ENCODE measurements around the gene ANKMY1. TPM values are rescaled to one million over a fixed set of nuclear protein-coding genes. Genes with fewer than 3 reads are reported as not detected.

Gene ANKMY1
- total RNA-seq, 1 donor: 11.2 TPM

DNA sequence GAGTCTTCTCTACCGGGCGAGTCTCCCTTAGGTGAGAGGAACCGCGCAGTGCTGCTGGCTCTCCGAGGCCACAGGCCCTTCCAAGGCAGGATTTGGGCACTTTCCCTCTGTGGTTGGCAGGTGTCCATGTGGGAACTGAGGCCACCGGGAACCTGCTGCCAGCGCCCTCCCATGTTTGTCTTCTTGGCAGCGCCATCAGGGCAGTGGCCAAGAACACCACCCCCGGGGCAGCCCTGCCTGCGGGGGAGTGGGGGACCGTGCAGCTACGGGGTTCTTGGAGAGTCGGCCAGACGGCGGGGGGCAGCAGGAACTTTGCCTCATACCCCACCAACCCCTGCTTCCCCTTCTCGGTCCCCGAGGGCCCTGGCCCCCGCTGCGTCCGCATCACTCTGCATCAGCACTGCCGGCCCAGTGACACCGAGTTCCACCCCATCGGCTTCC is 38.7 kb upstream of the ANKMY1 start:
- H3K79me2 ChIP-seq (ENCODE audit: insufficient read depth, low read length): peaks cover 24% of the 10 kb centered on the region

DNA sequence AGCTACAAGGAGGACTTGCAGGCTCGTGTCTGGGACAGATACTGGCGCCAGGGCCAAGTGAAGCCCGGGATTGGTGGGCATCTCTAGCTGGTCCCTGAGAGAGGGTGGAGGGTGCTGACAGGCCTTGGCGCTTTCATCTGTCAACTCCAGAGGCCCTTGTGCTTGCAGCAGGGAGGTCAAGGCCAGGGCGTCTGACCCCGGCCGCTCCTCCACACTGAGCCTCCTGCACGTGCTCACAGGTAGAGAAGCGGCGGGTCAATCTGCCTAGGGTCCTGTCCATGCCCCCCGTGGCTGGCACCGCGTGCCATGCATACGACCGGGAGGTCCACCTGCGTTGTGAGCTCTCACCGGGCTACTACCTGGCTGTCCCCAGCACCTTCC is 38.3 kb upstream of the ANKMY1 start:
- H3K79me2 ChIP-seq (ENCODE audit: insufficient read depth, low read length): peaks cover 28% of the 10 kb centered on the region
- H3K4me1 ChIP-seq (ENCODE audit: insufficient read depth, low read length): peaks cover 6% of the 10 kb centered on the region

More for the DNA sequence above, 38.7 kb upstream of the ANKMY1 start:
- no peaks in the 10 kb centered on the region for H3K27me3 ChIP-seq (ENCODE audit: insufficient read depth, low read length)
- peaks cover 15% of the 10 kb centered on the region for H4K20me1 ChIP-seq (ENCODE audit: insufficient read depth, low read length)
- H3K4me2 ChIP-seq (ENCODE audit: insufficient read depth, low read length): no peak overlapping the region
- TF ChIP-seq, protein P1, sequence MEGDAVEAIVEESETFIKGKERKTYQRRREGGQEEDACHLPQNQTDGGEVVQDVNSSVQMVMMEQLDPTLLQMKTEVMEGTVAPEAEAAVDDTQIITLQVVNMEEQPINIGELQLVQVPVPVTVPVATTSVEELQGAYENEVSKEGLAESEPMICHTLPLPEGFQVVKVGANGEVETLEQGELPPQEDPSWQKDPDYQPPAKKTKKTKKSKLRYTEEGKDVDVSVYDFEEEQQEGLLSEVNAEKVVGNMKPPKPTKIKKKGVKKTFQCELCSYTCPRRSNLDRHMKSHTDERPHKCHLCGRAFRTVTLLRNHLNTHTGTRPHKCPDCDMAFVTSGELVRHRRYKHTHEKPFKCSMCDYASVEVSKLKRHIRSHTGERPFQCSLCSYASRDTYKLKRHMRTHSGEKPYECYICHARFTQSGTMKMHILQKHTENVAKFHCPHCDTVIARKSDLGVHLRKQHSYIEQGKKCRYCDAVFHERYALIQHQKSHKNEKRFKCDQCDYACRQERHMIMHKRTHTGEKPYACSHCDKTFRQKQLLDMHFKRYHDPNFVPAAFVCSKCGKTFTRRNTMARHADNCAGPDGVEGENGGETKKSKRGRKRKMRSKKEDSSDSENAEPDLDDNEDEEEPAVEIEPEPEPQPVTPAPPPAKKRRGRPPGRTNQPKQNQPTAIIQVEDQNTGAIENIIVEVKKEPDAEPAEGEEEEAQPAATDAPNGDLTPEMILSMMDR (IDR thresholded peaks at IDR 0.05; ENCODE audit: extremely low read depth, low read depth, low read length): no peak
- peak; percentile 74 for DNase-seq (ENCODE audit: insufficient read length, low spot score, missing footprints)
- H2AFZ ChIP-seq (ENCODE audit: low read length): no peak overlapping the region
- H3K36me3 ChIP-seq (ENCODE audit: insufficient read depth, low read length): peaks cover 6% of the 10 kb centered on the region
- H3K4me1 ChIP-seq (ENCODE audit: insufficient read depth, low read length): peaks cover 2% of the 10 kb centered on the region
- H3K4me3 ChIP-seq (ENCODE audit: insufficient read depth, low read length): no peak overlapping the region
- no peaks in the 10 kb centered on the region for H3K9me3 ChIP-seq (ENCODE audit: low read depth, low read length)
- no peak overlapping the region for H3K27ac ChIP-seq (ENCODE audit: low read depth, low read length)

GRCh38 chr2:240595381-240596079 is 37.7 kb upstream of the ANKMY1 start:
- H2AFZ ChIP-seq (ENCODE audit: low read length): no peak overlapping the region
- H3K4me3 ChIP-seq (ENCODE audit: insufficient read depth, low read length): no peak overlapping the region
- no peaks in the 10 kb centered on the region for H3K27me3 ChIP-seq (ENCODE audit: insufficient read depth, low read length)
- no peaks in the 10 kb centered on the region for H3K9me3 ChIP-seq (ENCODE audit: low read depth, low read length)
- H3K27ac ChIP-seq (ENCODE audit: low read depth, low read length): no peak overlapping the region
- peaks cover 24% of the 10 kb centered on the region for H4K20me1 ChIP-seq (ENCODE audit: insufficient read depth, low read length)
- peaks cover 6% of the 10 kb centered on the region for H3K4me1 ChIP-seq (ENCODE audit: insufficient read depth, low read length)
- no peak overlapping the region for H3K4me2 ChIP-seq (ENCODE audit: insufficient read depth, low read length)
- H3K79me2 ChIP-seq (ENCODE audit: insufficient read depth, low read length): peaks cover 34% of the 10 kb centered on the region
- TF ChIP-seq, protein P1 (IDR thresholded peaks at IDR 0.05; ENCODE audit: extremely low read depth, low read depth, low read length): peak; percentile 20
- DNase-seq (ENCODE audit: insufficient read length, low spot score, missing footprints): peak; percentile 89
- peaks cover 6% of the 10 kb centered on the region for H3K36me3 ChIP-seq (ENCODE audit: insufficient read depth, low read length)

More for the DNA sequence above, 38.3 kb upstream of the ANKMY1 start:
- H2AFZ ChIP-seq (ENCODE audit: low read length): no peak overlapping the region
- peaks cover 19% of the 10 kb centered on the region for H4K20me1 ChIP-seq (ENCODE audit: insufficient read depth, low read length)
- no peak overlapping the region for H3K4me3 ChIP-seq (ENCODE audit: insufficient read depth, low read length)
- no peak for DNase-seq (ENCODE audit: insufficient read length, low spot score, missing footprints)
- no peaks in the 10 kb centered on the region for H3K27me3 ChIP-seq (ENCODE audit: insufficient read depth, low read length)
- H3K9me3 ChIP-seq (ENCODE audit: low read depth, low read length): no peaks in the 10 kb centered on the region
- H3K27ac ChIP-seq (ENCODE audit: low read depth, low read length): no peak overlapping the region
- TF ChIP-seq, protein P1 (IDR thresholded peaks at IDR 0.05; ENCODE audit: extremely low read depth, low read depth, low read length): no peak
- H3K4me2 ChIP-seq (ENCODE audit: insufficient read depth, low read length): no peak overlapping the region
- peaks cover 6% of the 10 kb centered on the region for H3K36me3 ChIP-seq (ENCODE audit: insufficient read depth, low read length)

DNA sequence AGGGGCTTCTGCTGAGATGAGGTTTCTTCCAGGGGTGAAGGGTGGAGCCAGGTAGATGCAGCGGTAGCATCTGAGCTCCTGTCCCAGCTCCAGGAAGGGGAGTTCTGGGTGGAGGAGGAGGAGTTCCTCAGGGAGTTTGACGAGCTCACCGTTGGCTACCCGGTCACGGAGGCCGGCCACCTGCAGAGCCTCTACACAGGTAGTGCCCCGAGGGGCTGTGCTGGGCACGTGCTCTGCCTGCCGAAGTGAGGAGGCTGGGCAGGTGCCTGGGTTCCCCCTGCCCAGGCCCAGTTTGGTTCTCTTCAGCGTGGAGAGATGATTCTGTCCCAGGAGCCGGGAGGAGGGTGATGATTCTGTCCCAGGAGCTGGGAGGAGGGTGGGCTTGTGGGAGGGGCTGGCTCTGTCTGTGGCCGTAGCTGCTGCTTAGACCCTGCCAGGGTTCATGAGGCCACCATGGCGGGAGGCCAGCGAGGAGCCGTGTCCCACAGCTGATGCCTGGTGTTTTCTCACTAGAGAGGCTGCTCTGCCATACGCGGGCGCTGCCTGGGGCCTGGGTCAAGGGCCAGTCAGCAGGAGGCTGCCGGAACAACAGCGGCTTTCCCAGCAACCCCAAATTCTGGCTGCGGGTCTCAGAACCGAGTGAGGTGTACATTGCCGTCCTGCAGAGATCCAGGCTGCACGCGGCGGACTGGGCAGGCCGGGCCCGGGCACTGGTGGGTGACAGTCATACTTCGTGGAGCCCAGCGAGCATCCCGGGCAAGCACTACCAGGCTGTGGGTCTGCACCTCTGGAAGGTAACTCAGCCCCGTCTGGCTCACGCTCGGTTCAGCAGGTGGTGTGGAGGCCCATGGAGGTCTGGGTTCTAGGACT is 37.0 kb upstream of the ANKMY1 start:
- Histone ChIP-seq H3K27me3 (ENCODE audit: insufficient read depth, low read length) (no peaks in the 10 kb centered on the region), H3K4me1 (ENCODE audit: insufficient read depth, low read length) (peaks cover 6% of the 10 kb centered on the region), H3K27ac (ENCODE audit: low read depth, low read length) (no peak overlapping the region), H3K4me2 (ENCODE audit: insufficient read depth, low read length) (no peak overlapping the region), H3K4me3 (ENCODE audit: insufficient read depth, low read length) (no peak overlapping the region), H2AFZ (ENCODE audit: low read length) (no peak overlapping the region), H4K20me1 (ENCODE audit: insufficient read depth, low read length) (peaks cover 29% of the 10 kb centered on the region), H3K79me2 (ENCODE audit: insufficient read depth, low read length) (peaks cover 39% of the 10 kb centered on the region), H3K36me3 (ENCODE audit: insufficient read depth, low read length) (peaks cover 6% of the 10 kb centered on the region), H3K9me3 (ENCODE audit: low read depth, low read length) (no peaks in the 10 kb centered on the region)
- TF ChIP-seq, protein P1 (IDR thresholded peaks at IDR 0.05; ENCODE audit: extremely low read depth, low read depth, low read length): no peak
- DNase-seq (ENCODE audit: insufficient read length, low spot score, missing footprints): peak; percentile 57
